Ascending aorta (tissue), 2 donors: ENCODE results near the gene LGALS4. TPM values are rescaled to one million over a fixed set of nuclear protein-coding genes. Genes with fewer than 3 reads are reported as not detected.

Experiments
- DNase-seq, 2 donors: peaks; one replicate each; pipeline ENCODE4 v3.0.0-alpha.2; 2019; ENCODE audit warnings: low spot score in 2 of 2
- H3K27ac ChIP-seq, 2 donors: fragments of 200-600 bp; sonication (generic); one replicate each; pipeline ENCODE4 v1.5.1; 2016 to 2017; ENCODE audit warnings: mild to moderate bottlenecking in 1 of 2
- H3K27me3 ChIP-seq: fragments of 200-600 bp; sonication (generic); one replicate; pipeline ENCODE4 v1.5.1; 2017
- H3K36me3 ChIP-seq, 2 donors: fragments of 200-600 bp; sonication (generic); one replicate each; pipeline ENCODE4 v1.5.1; 2016
- H3K4me1 ChIP-seq, 2 donors: fragments of 200-600 bp; sonication (generic); one replicate each; pipeline ENCODE4 v1.5.1; 2016 to 2017; ENCODE audit warnings: mild to moderate bottlenecking in 1 of 2
- H3K4me3 ChIP-seq, 2 donors: fragments of 200-600 bp; sonication (generic); one replicate each; pipeline ENCODE4 v1.5.1; 2016 to 2017; ENCODE audit warnings: mild to moderate bottlenecking in 1 of 2
- H3K9me3 ChIP-seq, 2 donors: fragments of 200-600 bp; sonication (generic); one replicate each; pipeline ENCODE4 v1.5.1; 2016
- intact Hi-C: fragments of 100-400 bp; cut with DNase I; formaldehyde crosslinking; loops from one replicate; pipeline ENCODE4 v1.15.1; 2023
- total RNA-seq: library from RNA; depleted of rRNA; stranded (reverse); fragments of >200 nt; gene quantifications from one replicate; pipeline ENCODE4 v1.1.0, GENCODE V29; 2016
- TF ChIP-seq, protein P1 (sequence below), 3 experiments: fragments of 200-600 bp in 2 of 3; fragments of 450-650 bp in 1 of 3; sonication (generic) in 2 of 3; IDR thresholded peaks; one replicate each; pipeline ENCODE4 v1.5.1; 2016 to 2019; ENCODE audit warnings: antibody characterized with exemption in 3 of 3, mild to moderate bottlenecking in 1 of 3, moderate library complexity in 1 of 3

LGALS4 gene
- total RNA-seq, 1 donor from 2014 or later: not detected

GRCh38 chr19:38852231-38853044 is 39.7 kb upstream of the LGALS4 start:
- TF ChIP-seq, protein P1, sequence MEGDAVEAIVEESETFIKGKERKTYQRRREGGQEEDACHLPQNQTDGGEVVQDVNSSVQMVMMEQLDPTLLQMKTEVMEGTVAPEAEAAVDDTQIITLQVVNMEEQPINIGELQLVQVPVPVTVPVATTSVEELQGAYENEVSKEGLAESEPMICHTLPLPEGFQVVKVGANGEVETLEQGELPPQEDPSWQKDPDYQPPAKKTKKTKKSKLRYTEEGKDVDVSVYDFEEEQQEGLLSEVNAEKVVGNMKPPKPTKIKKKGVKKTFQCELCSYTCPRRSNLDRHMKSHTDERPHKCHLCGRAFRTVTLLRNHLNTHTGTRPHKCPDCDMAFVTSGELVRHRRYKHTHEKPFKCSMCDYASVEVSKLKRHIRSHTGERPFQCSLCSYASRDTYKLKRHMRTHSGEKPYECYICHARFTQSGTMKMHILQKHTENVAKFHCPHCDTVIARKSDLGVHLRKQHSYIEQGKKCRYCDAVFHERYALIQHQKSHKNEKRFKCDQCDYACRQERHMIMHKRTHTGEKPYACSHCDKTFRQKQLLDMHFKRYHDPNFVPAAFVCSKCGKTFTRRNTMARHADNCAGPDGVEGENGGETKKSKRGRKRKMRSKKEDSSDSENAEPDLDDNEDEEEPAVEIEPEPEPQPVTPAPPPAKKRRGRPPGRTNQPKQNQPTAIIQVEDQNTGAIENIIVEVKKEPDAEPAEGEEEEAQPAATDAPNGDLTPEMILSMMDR (IDR thresholded peaks at IDR 0.05): no peak
- H3K36me3 ChIP-seq: peaks cover under 1 to 2% of the 10 kb centered on the region in 2 donors
- peak in 1 of 2 donors; percentile 80 for DNase-seq
- H3K4me1 ChIP-seq: peaks cover 16 to 26% of the 10 kb centered on the region in 2 donors
- no peaks in the 10 kb centered on the region for H3K9me3 ChIP-seq
- intact Hi-C loops: loop anchor here (1.0 to 5.0 kb wide), 4 partner anchors 17 to 490 kb away; partner anchors contain the start of genes GGN, SAMD4B and SPRED3
- H3K27me3 ChIP-seq: no peaks in the 10 kb centered on the region
- peak overlapping the region; percentile 77 to 81 for H3K4me3 ChIP-seq
- peak overlapping the region; percentile 98 to 99 for H3K27ac ChIP-seq

DNA sequence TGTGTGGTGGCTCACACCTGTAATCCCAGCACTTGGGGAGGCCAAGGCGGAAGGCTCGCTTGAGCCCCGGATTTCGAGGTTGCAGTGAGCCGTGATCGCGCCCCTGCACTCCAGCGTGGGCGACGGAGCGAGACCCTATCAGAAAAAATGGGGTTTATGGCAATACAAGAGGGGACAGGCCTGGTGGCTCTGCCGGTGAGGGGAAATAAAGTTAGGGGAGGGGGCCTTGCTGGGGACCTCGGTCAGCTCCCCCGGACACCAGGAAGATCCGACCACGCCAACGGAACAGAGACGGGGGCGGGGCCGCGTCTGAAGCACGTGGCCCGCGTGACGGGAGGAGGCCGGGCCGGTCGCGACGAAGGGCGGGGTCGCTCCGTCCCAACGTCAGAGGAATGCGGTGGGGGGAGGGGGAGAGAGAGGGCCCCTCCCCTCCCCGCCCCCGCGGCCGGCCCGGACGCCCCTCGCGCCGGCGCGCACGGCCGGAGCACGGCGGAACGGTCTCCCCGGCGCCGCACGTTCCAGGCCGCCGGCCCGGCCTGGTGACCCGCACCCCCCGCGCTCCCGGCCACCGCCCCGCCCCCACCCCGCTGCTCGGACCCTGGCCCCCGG is 39.0 kb upstream of the LGALS4 start:
- TF ChIP-seq, protein P1 (IDR thresholded peaks at IDR 0.05): no peak
- H3K27me3 ChIP-seq: no peaks in the 10 kb centered on the region
- H3K4me1 ChIP-seq: peaks cover 16 to 33% of the 10 kb centered on the region in 2 donors
- no peaks in the 10 kb centered on the region for H3K9me3 ChIP-seq
- peak overlapping the region; percentile 98 to 99 for H3K27ac ChIP-seq
- H3K4me3 ChIP-seq: peak overlapping the region; percentile 77 to 81
- intact Hi-C loops: loop anchor here (1.0 to 5.0 kb wide), 8 partner anchors 18 to 551 kb away; partner anchors contain the start of genes EIF3K, FAM98C, GGN and SAMD4B
- DNase-seq: peak; percentile 75 to 96
- peaks cover 8 to 10% of the 10 kb centered on the region in 2 donors for H3K36me3 ChIP-seq

GRCh38 chr19:38850976-38851621 is 38.4 kb upstream of the LGALS4 start:
- TF ChIP-seq, protein P1 (IDR thresholded peaks at IDR 0.05): no peak
- Histone ChIP-seq H3K27me3 (no peaks in the 10 kb centered on the region), H3K36me3 (peaks cover 14 to 16% of the 10 kb centered on the region in 2 donors), H3K4me1 (peaks cover 16 to 39% of the 10 kb centered on the region in 2 donors), H3K4me3 (peak overlapping the region; percentile 77 to 81), H3K9me3 (no peaks in the 10 kb centered on the region), H3K27ac (peak overlapping the region; percentile 98 to 99)
- no peak for DNase-seq
- intact Hi-C loops: loop anchor here (1.0 to 5.0 kb wide), 10 partner anchors 20 to 552 kb away; partner anchors contain the start of genes ACTN4, ECH1, EIF3K and FAM98C

DNA sequence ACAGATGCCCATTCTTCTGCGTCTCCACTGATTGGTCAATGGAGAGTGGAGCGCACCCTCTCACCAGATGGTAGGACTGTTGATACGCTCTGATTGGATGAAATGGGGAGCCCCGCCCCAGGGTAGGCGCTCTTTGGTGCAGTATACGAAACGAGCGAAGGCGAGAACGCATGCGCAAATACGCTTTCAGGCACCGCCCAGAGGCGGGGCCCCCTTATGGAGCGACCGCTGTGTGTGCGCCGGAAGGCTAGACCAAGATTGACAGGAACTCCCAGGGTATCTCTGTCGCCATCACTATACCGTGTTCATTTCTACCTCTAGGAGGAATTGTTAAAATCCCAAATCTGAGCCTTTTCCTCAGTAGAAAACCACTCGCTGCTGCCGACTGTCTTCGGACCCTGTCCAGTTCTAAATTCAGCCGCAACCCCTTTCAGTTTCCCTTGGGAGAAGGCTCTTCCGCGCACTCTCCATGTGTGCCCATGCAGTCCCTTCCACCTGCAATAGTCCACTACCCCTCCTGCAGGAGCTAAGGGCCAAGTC is 37.8 kb upstream of the LGALS4 start:
- DNase-seq: peak in 1 of 2 donors; percentile 100
- peaks cover 16 to 41% of the 10 kb centered on the region in 2 donors for H3K4me1 ChIP-seq
- peaks cover 20 to 22% of the 10 kb centered on the region in 2 donors for H3K36me3 ChIP-seq
- TF ChIP-seq, protein P1 (IDR thresholded peaks at IDR 0.05): peak in 2 of 3 experiments; percentile 9 to 51
- intact Hi-C loops: loop anchor here (1.0 to 5.0 kb wide), 10 partner anchors 19 to 552 kb away; partner anchors contain the start of genes ACTN4, ECH1, EIF3K and FAM98C
- no peaks in the 10 kb centered on the region for H3K27me3 ChIP-seq
- peak overlapping the region; percentile 98 to 99 for H3K27ac ChIP-seq
- H3K4me3 ChIP-seq: peak overlapping the region; percentile 77 to 81
- no peaks in the 10 kb centered on the region for H3K9me3 ChIP-seq
